Activated CD8-positive, alpha-beta T cell treated with anti-CD3 and anti-CD28 coated beads, Interleukin-2, amount 10 ng/mL, durations not matched to agents 7 days and 5 days (primary cell): Measurements from ENCODE around the gene PURB. TPM values are rescaled to one million over a fixed set of nuclear protein-coding genes. Genes with fewer than 3 reads are reported as not detected.

Experiments used
- ATAC-seq: fragments of 150-1000 bp; cut with Tn5 transposase; one replicate; pipeline ENCODE4 v1.10.0; 2021; ENCODE audit warnings: moderate library complexity
- CTCF ChIA-PET: fragments of 350-600 bp; sonication (Branson Sonifier 250); formaldehyde crosslinking; loops from one replicate; lab custom pipeline; 2021; ENCODE audit warnings: antibody characterized with exemption; lab: Charles Lee
- POLR2A ChIA-PET: fragments of 350-600 bp; sonication (Branson Sonifier 250); formaldehyde crosslinking; loops from one replicate; lab custom pipeline; 2021; ENCODE audit warnings: antibody characterized with exemption; lab: Charles Lee
- DNase-seq: peaks from one replicate; pipeline ENCODE4 v3.0.0-alpha.2; 2020
- H3K27ac Mint-ChIP-seq: one replicate; pipeline ENCODE4 v1.8.0; 2021; ENCODE audit warnings: mild to moderate bottlenecking, mixed read lengths
- H3K27me3 Mint-ChIP-seq: one replicate; pipeline ENCODE4 v1.8.0; 2021; ENCODE audit warnings: low read depth, mixed read lengths
- H3K36me3 Mint-ChIP-seq: one replicate; pipeline ENCODE4 v1.8.0; 2021; ENCODE audit warnings: low read depth, mixed read lengths
- H3K4me1 Mint-ChIP-seq: one replicate; pipeline ENCODE4 v1.8.0; 2021; ENCODE audit warnings: low read depth, mixed read lengths
- H3K4me3 Mint-ChIP-seq: one replicate; pipeline ENCODE4 v1.8.0; 2021; ENCODE audit warnings: mild to moderate bottlenecking, mixed read lengths
- H3K9me3 Mint-ChIP-seq: one replicate; pipeline ENCODE4 v1.8.0; 2022; ENCODE audit warnings: mixed read lengths; ENCODE audit not compliant: insufficient read depth
- total RNA-seq, 2 experiments: library from RNA; stranded (reverse); gene quantifications; one replicate each; pipeline ENCODE4 v1.2.3, GENCODE V29; 2021

The PURB gene
- total RNA-seq, 2 experiments from 2014 or later = 26.8 to 28.0 TPM

DNA sequence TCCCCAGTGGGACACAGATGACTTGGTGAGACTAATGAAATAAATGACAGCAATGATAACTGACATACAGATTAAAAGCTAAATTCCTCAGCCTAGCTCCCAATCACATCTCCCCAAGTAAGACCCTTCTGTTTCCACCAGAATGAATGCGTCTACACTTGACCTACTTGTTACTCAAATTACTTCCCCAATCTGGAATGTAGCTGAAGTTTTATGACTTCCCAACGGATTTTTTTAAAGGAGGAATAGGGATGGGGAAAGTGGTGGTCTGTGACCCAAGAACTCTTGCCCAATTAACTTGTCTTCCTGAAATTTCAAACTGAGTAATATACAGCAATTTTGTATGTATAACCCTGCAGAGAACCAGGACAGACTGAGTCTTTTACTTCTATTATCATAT, 46.6 kb downstream of the PURB start:
- H3K27ac Mint-ChIP-seq = no peak overlapping the region
- DNase-seq (no peak), ATAC-seq (no peak)
- CTCF ChIA-PET = interaction anchor here (1.4 kb wide), 1 partner anchor 19 kb away, joined by 3 read pairs; no protein-coding TSS in a partner anchor
- no peaks in the 10 kb centered on the region for H3K27me3 Mint-ChIP-seq
- H3K4me1 Mint-ChIP-seq = peaks cover 32% of the 10 kb centered on the region
- no peak overlapping the region for H3K4me3 Mint-ChIP-seq
- POLR2A ChIA-PET = interaction anchor here (0.6 to 1.8 kb wide), 3 partner anchors 9 to 43 kb away, joined by 3 to 10 read pairs (median 4); partner anchors contain the start of gene H2AZ2
- no peaks in the 10 kb centered on the region for H3K9me3 Mint-ChIP-seq
- H3K36me3 Mint-ChIP-seq = peaks cover 63% of the 10 kb centered on the region

DNA sequence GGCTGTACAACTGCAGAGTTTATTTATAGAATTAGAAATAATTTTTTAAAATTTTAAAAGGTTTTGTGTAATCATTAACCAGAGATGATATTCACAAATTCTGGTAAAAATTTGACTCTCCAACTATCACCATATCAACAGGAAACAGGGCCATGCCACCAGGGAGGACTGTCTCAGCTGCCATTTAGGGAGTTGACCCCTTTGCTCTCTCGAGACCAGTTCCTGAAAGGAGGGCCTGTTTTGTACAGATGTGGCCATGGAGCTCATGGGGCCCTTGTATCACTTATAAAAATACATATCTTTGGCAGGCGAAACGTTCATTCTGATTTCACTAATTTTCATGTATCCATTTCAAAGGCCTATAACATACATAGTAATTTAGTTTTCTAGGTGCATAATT, 57.8 kb downstream of the PURB start:
- ChIA-PET POLR2A (interaction anchor here (0.5 to 2.1 kb wide), 3 partner anchors 12 to 145 kb away, joined by 3 to 7 read pairs (median 3); no protein-coding TSS in a partner anchor), CTCF (interaction anchor here (1.4 to 2.0 kb wide), 2 partner anchors 57 to 239 kb away, joined by 3 to 5 read pairs; no protein-coding TSS in a partner anchor)
- ATAC-seq = no peak
- Mint-ChIP-seq H3K27ac (no peak overlapping the region), H3K27me3 (no peaks in the 10 kb centered on the region), H3K36me3 (peaks cover 53% of the 10 kb centered on the region), H3K9me3 (no peaks in the 10 kb centered on the region), H3K4me3 (no peak overlapping the region), H3K4me1 (peaks cover 1% of the 10 kb centered on the region)
- no peak for DNase-seq

Other genes with a start within 250 kb of the PURB start
- 10 to 100 TPM; 77.8 to 80.7 TPM for gene ZMIZ2, start 136.7 kb downstream of the PURB start, total RNA-seq
- gene PPIA, start 88.8 kb downstream of the PURB start, total RNA-seq = 1,000 to 10,000 TPM; 2,568 to 2,621 TPM
- gene H2AZ2, start 37.4 kb downstream of the PURB start, total RNA-seq = 100 to 1,000 TPM; 435 to 439 TPM
- 100 to 1,000 TPM; 435 to 453 TPM for gene MYO1G, start 93.5 kb upstream of the PURB start, total RNA-seq
- 10 to 100 TPM; 99.6 to 99.9 TPM for gene CCM2, start 114.7 kb upstream of the PURB start, total RNA-seq
- under 1 TPM; 0.05 to 0.16 TPM for gene NACAD, start 203.4 kb upstream of the PURB start, total RNA-seq
- gene TBRG4, start 226.2 kb upstream of the PURB start, total RNA-seq = 100 to 1,000 TPM; 133 to 137 TPM